ENCODE measurements around the gene SND1. TPM values are rescaled to one million over a fixed set of nuclear protein-coding genes. Genes with fewer than 3 reads are reported as not detected.
A peak's percentile ranks its signal among the peaks of the same experiment; 100 is the strongest.

SND1 gene
- total and polyA plus RNA-seq, 2 donors from 2014 or later: 83.0 to 154 TPM

- FAIRE-seq (no peak), DNase-seq (no peak)
- no peaks in the 10 kb centered on the region for H3K36me3 ChIP-seq (ENCODE audit: control insufficient read depth in 2 of 3, insufficient read depth in 3 of 3, low read length in 3 of 3)
- H3K4me1 ChIP-seq (ENCODE audit: control insufficient read depth in 2 of 3, insufficient read depth in 2 of 3, low read depth in 1 of 3, low read length in 3 of 3): peaks cover 0 to 2% (median 0%) of the 10 kb centered on the region in 3 donors
- intact Hi-C loops (cut with DNase I): no loop called here
- H3K27me3 ChIP-seq (ENCODE audit: control insufficient read depth, insufficient read depth, low read length): no peaks in the 10 kb centered on the region
- no peak overlapping the region for H3K4me3 ChIP-seq (ENCODE audit: low read length in 3 of 3)
- H3K9me3 ChIP-seq (ENCODE audit: control insufficient read depth in 2 of 3, insufficient read depth in 1 of 3, low read length in 3 of 3): no peaks in the 10 kb centered on the region
- no peak overlapping the region for H3K9ac ChIP-seq (ENCODE audit: low read length in 3 of 3)
- TF ChIP-seq, protein P1, sequence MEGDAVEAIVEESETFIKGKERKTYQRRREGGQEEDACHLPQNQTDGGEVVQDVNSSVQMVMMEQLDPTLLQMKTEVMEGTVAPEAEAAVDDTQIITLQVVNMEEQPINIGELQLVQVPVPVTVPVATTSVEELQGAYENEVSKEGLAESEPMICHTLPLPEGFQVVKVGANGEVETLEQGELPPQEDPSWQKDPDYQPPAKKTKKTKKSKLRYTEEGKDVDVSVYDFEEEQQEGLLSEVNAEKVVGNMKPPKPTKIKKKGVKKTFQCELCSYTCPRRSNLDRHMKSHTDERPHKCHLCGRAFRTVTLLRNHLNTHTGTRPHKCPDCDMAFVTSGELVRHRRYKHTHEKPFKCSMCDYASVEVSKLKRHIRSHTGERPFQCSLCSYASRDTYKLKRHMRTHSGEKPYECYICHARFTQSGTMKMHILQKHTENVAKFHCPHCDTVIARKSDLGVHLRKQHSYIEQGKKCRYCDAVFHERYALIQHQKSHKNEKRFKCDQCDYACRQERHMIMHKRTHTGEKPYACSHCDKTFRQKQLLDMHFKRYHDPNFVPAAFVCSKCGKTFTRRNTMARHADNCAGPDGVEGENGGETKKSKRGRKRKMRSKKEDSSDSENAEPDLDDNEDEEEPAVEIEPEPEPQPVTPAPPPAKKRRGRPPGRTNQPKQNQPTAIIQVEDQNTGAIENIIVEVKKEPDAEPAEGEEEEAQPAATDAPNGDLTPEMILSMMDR (IDR thresholded peaks at IDR 0.05; ENCODE audit: borderline replicate concordance, extremely low read depth, insufficient read depth): no peak
- H3K27ac ChIP-seq (ENCODE audit: low read depth in 2 of 2, low read length in 2 of 2): no peak overlapping the region
Observed at GRCh38 chr7:127791446-127792189, 139.6 kb downstream of the SND1 start.

DNA sequence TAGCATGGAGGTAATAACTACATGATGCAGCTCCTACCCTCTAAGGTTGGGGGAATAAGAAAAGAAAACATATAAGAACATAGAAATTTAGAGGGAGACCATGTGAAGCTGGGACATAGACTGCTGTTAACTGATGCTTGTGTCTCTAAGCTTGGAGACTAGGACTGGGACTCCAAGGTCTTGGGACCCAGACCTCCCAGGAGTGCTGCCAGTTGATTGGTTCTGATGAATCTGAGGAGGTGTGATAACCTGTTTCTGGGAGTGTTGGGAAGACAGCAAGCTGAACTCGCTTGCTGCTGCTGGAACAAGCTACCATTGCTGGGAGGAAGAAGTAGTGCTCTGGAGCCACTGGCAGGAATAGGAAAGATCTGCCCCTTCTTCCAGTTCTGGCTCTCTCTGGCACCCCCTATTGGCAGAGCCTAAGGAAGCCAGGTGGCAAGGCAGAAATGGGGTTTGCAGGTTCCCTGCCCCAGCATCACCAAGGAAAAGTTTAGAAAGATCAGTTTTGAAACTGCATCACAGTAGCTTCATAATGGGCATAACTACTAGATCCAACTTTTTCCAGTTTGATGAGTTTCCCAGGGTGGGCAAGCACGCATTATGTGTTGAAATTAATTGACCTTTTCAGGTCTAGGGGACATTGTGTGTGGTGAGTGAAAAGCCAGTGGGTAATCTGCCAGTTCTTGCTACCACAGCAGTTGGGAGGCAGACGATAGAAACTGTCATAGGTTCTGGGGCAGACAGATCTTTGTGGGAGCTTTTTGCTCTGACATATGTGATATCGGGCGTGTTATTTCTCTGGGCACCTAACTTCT is 140.7 kb downstream of the SND1 start:
- Histone ChIP-seq H3K9ac (ENCODE audit: low read length in 3 of 3) (no peak overlapping the region), H3K27me3 (ENCODE audit: control insufficient read depth, insufficient read depth, low read length) (no peaks in the 10 kb centered on the region), H3K4me3 (ENCODE audit: low read length in 3 of 3) (no peak overlapping the region), H3K27ac (ENCODE audit: low read depth in 2 of 2, low read length in 2 of 2) (no peak overlapping the region), H3K36me3 (ENCODE audit: control insufficient read depth in 2 of 3, insufficient read depth in 3 of 3, low read length in 3 of 3) (no peaks in the 10 kb centered on the region), H3K9me3 (ENCODE audit: control insufficient read depth in 2 of 3, insufficient read depth in 1 of 3, low read length in 3 of 3) (no peaks in the 10 kb centered on the region), H3K4me1 (ENCODE audit: control insufficient read depth in 2 of 3, insufficient read depth in 2 of 3, low read depth in 1 of 3, low read length in 3 of 3) (peaks cover 0 to 2% (median 0%) of the 10 kb centered on the region in 3 donors)
- intact Hi-C loops (cut with DNase I): no loop called here
- no peak for FAIRE-seq
- TF ChIP-seq, protein P1 (IDR thresholded peaks at IDR 0.05; ENCODE audit: borderline replicate concordance, extremely low read depth, insufficient read depth): peak; percentile 34
- DNase-seq: no peak

- Histone ChIP-seq H3K27ac (ENCODE audit: low read depth in 2 of 2, low read length in 2 of 2) (no peak overlapping the region), H3K4me3 (ENCODE audit: low read length in 3 of 3) (no peak overlapping the region), H3K36me3 (ENCODE audit: control insufficient read depth in 2 of 3, insufficient read depth in 3 of 3, low read length in 3 of 3) (no peaks in the 10 kb centered on the region), H3K9me3 (ENCODE audit: control insufficient read depth in 2 of 3, insufficient read depth in 1 of 3, low read length in 3 of 3) (no peaks in the 10 kb centered on the region), H3K9ac (ENCODE audit: low read length in 3 of 3) (no peak overlapping the region), H3K27me3 (ENCODE audit: control insufficient read depth, insufficient read depth, low read length) (no peaks in the 10 kb centered on the region), H3K4me1 (ENCODE audit: control insufficient read depth in 2 of 3, insufficient read depth in 2 of 3, low read depth in 1 of 3, low read length in 3 of 3) (peaks cover 0 to 4% (median 0%) of the 10 kb centered on the region in 3 donors)
- TF ChIP-seq, protein P1 (IDR thresholded peaks at IDR 0.05; ENCODE audit: borderline replicate concordance, extremely low read depth, insufficient read depth): no peak
- no peak for FAIRE-seq
- intact Hi-C loops (cut with DNase I): no loop called here
- no peak for DNase-seq
Observed at GRCh38 chr7:127793582-127793981, 141.6 kb downstream of the SND1 start.

Data from kidney (tissue), 14 donors.